Adipocyte (in vitro differentiated cells): ENCODE data around the gene DNER.

Experiments used
- DNase-seq: peaks from one replicate; pipeline ENCODE4 v3.0.0-alpha.2; 2015; ENCODE audit warnings: low read depth
- H3K27me3 ChIP-seq: replicated peaks from 2 replicates; pipeline ENCODE4 v1.7.0; 2013; ENCODE audit warnings: mild to moderate bottlenecking, low read length, moderate library complexity; ENCODE audit not compliant: control insufficient read depth, insufficient read depth
- H3K36me3 ChIP-seq: 2 replicates; pipeline ENCODE4 v1.7.0; 2013; ENCODE audit warnings: low read length, mild to moderate bottlenecking, moderate library complexity; ENCODE audit not compliant: control insufficient read depth, insufficient read depth, severe bottlenecking
- H3K4me1 ChIP-seq: 2 replicates; pipeline ENCODE4 v1.7.0; 2013; ENCODE audit warnings: mild to moderate bottlenecking, low read length, moderate library complexity; ENCODE audit not compliant: control insufficient read depth, insufficient read depth
- H3K4me3 ChIP-seq: 2 replicates; pipeline ENCODE4 v1.7.0; 2013; ENCODE audit warnings: mild to moderate bottlenecking, low read length, moderate library complexity
- H3K9ac ChIP-seq: 2 replicates; pipeline ENCODE4 v1.7.0; 2013; ENCODE audit warnings: mild to moderate bottlenecking, low read length, moderate library complexity
- H3K9me3 ChIP-seq: 2 replicates; pipeline ENCODE4 v1.7.0; 2013; ENCODE audit warnings: mild to moderate bottlenecking, low read length, moderate library complexity; ENCODE audit not compliant: control insufficient read depth

The DNER gene

GRCh38 chr2:229446350-229446749 lies 268.0 kb downstream of the DNER start:
- DNase-seq: no peak
- H3K9ac ChIP-seq: peak overlapping the region; percentile 76
- H3K36me3 ChIP-seq: no peaks in the 10 kb centered on the region
- H3K9me3 ChIP-seq: no peaks in the 10 kb centered on the region
- no peaks in the 10 kb centered on the region for H3K27me3 ChIP-seq
- peak overlapping the region; percentile 75 for H3K4me3 ChIP-seq
- peaks cover 35% of the 10 kb centered on the region for H3K4me1 ChIP-seq

- H3K4me1 ChIP-seq: peaks cover 35% of the 10 kb centered on the region
- no peaks in the 10 kb centered on the region for H3K27me3 ChIP-seq
- peak overlapping the region; percentile 75 for H3K4me3 ChIP-seq
- peak; percentile 21 for DNase-seq
- H3K36me3 ChIP-seq: no peaks in the 10 kb centered on the region
- peak overlapping the region; percentile 76 for H3K9ac ChIP-seq
- H3K9me3 ChIP-seq: no peaks in the 10 kb centered on the region
These were observed 268.7 kb downstream of the DNER start for GRCh38 chr2:229445501-229446211.

- Histone ChIP-seq H3K27me3 (no peaks in the 10 kb centered on the region), H3K4me3 (peak overlapping the region; percentile 75), H3K9ac (peak overlapping the region; percentile 76), H3K4me1 (peaks cover 35% of the 10 kb centered on the region), H3K9me3 (no peaks in the 10 kb centered on the region), H3K36me3 (no peaks in the 10 kb centered on the region)
- peak; percentile 92 for DNase-seq
These were observed 269.3 kb downstream of the DNER start for GRCh38 chr2:229445019-229445418.

GRCh38 chr2:229443546-229444268 lies 270.6 kb downstream of the DNER start:
- Histone ChIP-seq H3K36me3 (no peaks in the 10 kb centered on the region), H3K4me1 (peaks cover 35% of the 10 kb centered on the region), H3K9ac (peak overlapping the region; percentile 76), H3K4me3 (no peak overlapping the region), H3K27me3 (no peaks in the 10 kb centered on the region), H3K9me3 (no peaks in the 10 kb centered on the region)
- no peak for DNase-seq

- peaks cover 35% of the 10 kb centered on the region for H3K4me1 ChIP-seq
- H3K4me3 ChIP-seq: no peak overlapping the region
- H3K36me3 ChIP-seq: no peaks in the 10 kb centered on the region
- no peak for DNase-seq
- H3K9me3 ChIP-seq: no peaks in the 10 kb centered on the region
- no peak overlapping the region for H3K9ac ChIP-seq
- H3K27me3 ChIP-seq: no peaks in the 10 kb centered on the region
These were observed 271.2 kb downstream of the DNER start for GRCh38 chr2:229443141-229443540.

GRCh38 chr2:229438430-229439159 lies 275.8 kb downstream of the DNER start:
- Histone ChIP-seq H3K9ac (no peak overlapping the region), H3K4me1 (peaks cover 10% of the 10 kb centered on the region), H3K27me3 (no peaks in the 10 kb centered on the region), H3K36me3 (no peaks in the 10 kb centered on the region), H3K9me3 (no peaks in the 10 kb centered on the region), H3K4me3 (no peak overlapping the region)
- no peak for DNase-seq

- no peaks in the 10 kb centered on the region for H3K27me3 ChIP-seq
- H3K36me3 ChIP-seq: no peaks in the 10 kb centered on the region
- no peak for DNase-seq
- H3K4me3 ChIP-seq: no peak overlapping the region
- peaks cover 10% of the 10 kb centered on the region for H3K4me1 ChIP-seq
- H3K9me3 ChIP-seq: no peaks in the 10 kb centered on the region
- H3K9ac ChIP-seq: no peak overlapping the region
These were observed 276.9 kb downstream of the DNER start for GRCh38 chr2:229437467-229437866.

GRCh38 chr2:229434187-229434586 lies 280.2 kb downstream of the DNER start:
- no peak overlapping the region for H3K9ac ChIP-seq
- peaks cover 16% of the 10 kb centered on the region for H3K4me1 ChIP-seq
- H3K9me3 ChIP-seq: no peaks in the 10 kb centered on the region
- no peaks in the 10 kb centered on the region for H3K27me3 ChIP-seq
- DNase-seq: peak; percentile 63
- H3K4me3 ChIP-seq: peak overlapping the region; percentile 29
- H3K36me3 ChIP-seq: no peaks in the 10 kb centered on the region

- H3K36me3 ChIP-seq: no peaks in the 10 kb centered on the region
- H3K9ac ChIP-seq: no peak overlapping the region
- H3K27me3 ChIP-seq: no peaks in the 10 kb centered on the region
- DNase-seq: no peak
- no peak overlapping the region for H3K4me3 ChIP-seq
- no peaks in the 10 kb centered on the region for H3K9me3 ChIP-seq
- peaks cover 16% of the 10 kb centered on the region for H3K4me1 ChIP-seq
These were observed 281.0 kb downstream of the DNER start for GRCh38 chr2:229433351-229433750.

- H3K27me3 ChIP-seq: no peaks in the 10 kb centered on the region
- H3K4me1 ChIP-seq: peaks cover 16% of the 10 kb centered on the region
- no peak overlapping the region for H3K4me3 ChIP-seq
- DNase-seq: peak; percentile 87
- H3K9me3 ChIP-seq: no peaks in the 10 kb centered on the region
- no peaks in the 10 kb centered on the region for H3K36me3 ChIP-seq
- peak overlapping the region; percentile 37 for H3K9ac ChIP-seq
These were observed 282.9 kb downstream of the DNER start for GRCh38 chr2:229431327-229431954.

- Histone ChIP-seq H3K4me1 (peaks cover 15% of the 10 kb centered on the region), H3K9ac (no peak overlapping the region), H3K4me3 (no peak overlapping the region), H3K9me3 (no peaks in the 10 kb centered on the region), H3K36me3 (no peaks in the 10 kb centered on the region), H3K27me3 (no peaks in the 10 kb centered on the region)
- DNase-seq: no peak
These were observed 284.8 kb downstream of the DNER start for GRCh38 chr2:229429589-229429988.
